ENCODE data around the gene CABYR.
A peak's percentile ranks its signal among the peaks of the same experiment; 100 is the strongest.
"Not testable (repeated sequence)": the region's sequence is repeated elsewhere in the genome, so short reads cannot be mapped to it uniquely, and the experiment has no call there.

The CABYR gene

DNA sequence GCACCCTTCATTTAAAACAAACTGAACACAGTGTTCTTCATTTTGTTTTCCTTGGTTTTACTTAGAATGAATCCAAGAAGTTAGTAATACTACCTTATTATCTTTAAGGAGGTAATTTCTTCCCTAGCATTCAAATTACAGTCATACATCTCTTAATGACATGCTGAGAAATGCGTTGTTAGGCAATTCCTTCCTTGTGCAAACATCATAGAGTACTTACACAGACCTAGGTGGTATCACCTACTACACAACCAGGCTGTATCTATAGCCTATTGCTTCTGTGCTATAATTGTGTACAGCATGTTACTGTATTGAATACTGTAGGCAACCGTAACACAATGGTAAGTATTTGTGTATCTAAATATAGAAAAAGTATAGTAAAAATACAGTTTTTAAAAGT is 8.4 kb upstream of the CABYR start:
- peak; percentile 27 for DNase-seq

DNA sequence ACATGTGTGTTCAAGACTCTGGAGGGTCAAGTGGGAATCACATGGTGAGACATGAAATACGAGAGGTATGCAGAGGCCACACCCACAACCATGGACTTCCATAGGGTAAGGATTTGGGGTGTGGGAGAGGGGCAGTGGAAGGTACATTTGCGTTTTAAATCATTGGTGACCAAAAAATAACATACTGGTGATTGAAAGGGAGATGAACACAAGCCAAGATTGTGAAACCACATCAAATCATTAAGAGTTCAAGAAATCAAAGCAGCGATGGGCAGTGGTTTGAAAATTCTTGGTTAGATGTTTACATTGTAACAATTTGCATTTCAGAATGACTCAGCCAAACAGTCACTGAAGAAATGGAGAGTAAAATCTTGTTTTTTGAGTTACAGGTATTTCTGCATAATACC is 1.9 kb upstream of the CABYR start:
- DNase-seq = no peak

DNA sequence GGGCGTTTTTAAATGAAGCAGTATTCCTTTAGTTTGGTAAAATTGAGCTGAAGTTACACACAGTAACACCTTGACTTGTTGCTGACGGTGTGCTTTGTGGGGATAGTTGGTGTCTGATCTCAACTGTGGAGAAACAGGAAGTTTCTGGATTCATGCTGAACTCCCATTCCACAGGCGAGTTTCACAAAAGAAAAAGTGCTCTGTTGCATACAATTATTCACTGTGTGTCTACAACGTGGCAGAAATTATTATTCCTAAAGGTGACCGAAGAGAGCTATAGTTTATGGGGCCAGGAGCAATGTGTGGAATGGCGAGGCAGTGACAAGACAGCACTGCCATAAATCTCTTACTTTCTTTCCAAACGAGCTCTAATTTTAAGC is 463 bp upstream of the CABYR start:
- no peak for DNase-seq

DNA sequence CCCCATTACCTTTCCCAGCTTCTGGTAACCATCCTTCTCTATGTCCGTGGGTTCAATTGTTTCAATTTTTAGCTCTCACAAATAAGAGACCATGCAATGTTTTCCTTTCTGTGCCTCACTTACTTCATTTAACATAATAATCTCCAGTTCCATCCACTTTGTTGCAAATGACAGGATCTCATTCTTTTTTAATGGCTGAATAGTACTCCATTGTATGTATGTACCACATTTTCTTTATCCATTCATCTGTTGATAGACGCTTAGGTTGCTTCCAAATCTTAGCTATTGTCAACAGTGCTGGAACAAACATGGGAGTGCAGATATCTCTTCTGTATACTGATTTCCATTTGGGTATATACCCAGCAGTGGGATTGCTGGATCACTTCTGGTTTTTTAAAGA is 1.8 kb downstream of the CABYR start:
- DNase-seq = no peak

DNA sequence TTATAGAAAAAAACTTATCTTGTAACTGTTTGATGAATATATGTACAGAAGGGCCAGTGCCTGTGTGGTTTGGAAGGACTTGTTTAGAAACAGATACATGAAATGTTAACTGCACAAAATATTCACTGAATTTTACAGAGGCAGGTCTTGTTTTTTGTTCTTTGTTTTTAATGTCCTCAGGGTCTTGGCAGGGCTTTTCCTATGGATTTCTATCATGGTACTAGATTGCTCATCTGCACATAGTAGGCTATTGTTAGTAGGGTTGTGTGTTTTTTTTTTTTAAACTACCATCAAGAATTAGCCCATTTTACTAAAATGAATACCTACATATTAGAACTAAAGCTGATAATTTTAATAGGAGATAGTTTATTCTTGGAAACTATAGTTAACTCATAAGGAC is 3.5 kb downstream of the CABYR start:
- no peak for DNase-seq

DNA sequence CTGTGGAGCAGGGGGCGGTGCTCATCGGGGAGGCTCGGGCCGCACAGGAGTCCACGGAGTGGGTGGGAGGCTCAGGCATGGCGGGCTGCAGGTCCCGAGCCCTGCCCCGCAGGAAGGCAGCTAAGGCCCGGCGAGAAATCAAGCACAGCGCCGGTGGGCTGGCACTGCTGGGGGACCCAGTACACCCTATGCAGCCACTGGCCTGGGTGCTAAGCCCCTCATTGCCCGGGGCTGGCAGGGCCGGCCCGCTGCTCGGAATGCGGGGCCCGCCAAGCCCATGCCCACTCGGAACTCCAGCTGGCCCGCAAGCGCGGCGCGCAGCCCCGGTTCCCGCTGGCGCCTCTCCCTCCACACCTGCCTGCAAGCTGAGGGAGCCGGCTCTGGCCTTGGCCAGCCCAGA is 10.7 kb downstream of the CABYR start:
- DNase-seq = not testable (repeated sequence)

DNA sequence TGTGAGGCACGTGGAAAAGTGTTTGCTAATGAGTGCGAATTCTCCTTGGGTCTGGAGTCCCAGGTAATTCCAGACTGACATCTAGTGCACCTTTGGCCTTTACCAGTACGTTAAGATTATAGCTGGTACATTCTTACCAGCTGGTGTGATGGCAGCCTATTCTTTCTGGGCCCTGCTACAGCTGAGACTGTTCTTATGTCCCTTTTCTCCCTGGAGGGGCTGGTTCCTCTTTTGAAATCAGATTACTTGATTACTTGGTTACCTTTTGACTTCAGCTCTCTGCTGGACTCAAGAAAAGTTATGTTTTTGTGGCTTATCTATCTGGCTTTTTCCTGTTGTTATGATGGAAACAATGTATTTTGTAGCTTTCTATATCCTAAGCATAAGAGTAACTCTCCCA is 14.5 kb downstream of the CABYR start:
- DNase-seq = no peak

DNA sequence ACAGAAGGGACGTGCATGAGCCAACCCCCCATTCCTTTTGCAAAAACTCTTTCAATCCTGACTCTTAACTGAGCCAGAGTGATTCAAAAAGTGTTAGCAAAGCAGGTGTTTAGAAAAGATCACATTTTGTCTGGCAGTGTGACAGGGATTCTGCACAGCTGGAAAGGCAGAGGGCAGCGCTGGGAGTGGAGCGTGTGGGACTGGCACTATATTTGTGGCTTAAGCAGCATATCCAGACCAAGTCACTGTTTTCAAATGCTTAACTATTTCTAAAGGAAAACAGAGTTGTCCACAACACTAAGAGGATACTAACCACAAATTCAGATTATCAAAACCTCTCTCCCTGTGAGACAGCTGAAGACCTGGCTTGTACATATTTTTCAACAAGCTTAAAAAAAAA is 19.0 kb downstream of the CABYR start:
- no peak for DNase-seq

DNA sequence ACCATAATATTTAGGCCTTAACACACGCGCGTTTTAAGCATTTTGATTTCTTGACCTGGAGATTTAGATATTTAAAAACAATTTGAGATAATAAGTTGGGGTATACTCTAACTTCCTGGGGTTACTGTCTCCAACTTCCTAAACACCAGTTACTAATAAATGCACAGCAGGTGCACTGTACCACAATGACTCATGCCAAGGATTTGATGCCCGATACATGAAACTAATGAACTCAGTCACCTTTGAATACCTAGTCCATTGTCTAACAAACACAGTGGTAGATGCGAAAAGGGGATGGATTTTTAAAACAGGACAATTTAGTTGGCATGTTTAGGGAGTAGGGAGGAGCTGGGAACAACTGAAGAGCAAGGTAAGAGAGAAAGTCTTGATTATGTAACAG is 21.2 kb downstream of the CABYR start:
- DNase-seq = no peak

DNA sequence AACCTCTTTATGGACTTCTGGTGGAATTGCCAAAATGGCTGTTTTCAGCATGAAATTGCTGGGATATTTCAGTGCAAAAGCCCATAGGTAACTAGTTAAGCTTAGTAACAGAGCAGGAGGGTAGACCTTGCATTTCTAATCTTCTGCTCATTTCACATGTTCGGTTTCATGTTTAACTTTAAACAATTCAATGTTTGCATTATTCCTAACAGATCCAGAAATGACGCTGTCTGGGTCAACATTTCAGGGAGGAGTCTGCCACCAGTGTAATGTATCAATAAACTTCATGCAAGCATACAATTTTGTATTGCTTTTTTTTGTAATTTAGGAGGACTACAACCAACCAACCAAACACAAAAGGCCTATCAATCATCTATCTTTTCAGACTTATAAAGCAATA is 22.4 kb downstream of the CABYR start:
- no peak for DNase-seq

DNA sequence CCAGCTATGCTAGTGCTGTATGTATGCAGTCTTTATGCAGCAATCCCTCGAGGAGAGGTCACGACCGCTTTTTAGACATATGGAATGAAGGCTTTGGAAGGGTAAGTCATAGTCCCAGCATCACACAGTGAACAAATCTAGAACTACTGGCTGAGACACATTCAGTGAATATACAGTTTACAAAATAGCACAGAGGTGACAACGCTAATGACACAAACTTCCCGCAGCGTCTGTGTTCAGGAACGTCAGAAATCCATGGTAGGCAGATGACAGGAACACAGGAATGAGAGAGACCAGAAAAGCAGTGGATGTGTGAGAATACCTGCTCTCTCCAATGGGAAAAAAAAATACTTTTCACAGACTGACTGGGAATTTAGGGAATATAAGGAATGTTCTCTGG is 29.6 kb downstream of the CABYR start:
- DNase-seq = no peak

DNA sequence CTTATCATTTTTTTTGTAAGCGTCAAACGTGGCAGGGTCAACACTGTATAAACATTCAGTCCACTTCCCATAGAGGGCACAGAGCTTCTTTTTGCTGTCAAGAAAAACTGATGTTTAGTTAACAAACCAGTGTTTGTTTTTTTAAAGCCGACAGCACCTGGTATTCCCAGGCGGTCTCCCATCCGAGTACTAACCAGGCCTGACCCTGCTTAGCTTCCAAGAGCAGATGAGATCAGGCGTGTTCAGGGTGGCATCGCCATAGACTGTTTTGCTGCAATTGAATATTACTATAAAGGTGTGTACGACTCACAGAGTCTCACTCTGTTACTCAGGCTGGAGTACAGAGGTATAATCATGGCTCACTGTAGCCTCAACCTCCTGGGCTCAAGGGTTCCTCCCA is 31.5 kb downstream of the CABYR start:
- DNase-seq = no peak

DNA sequence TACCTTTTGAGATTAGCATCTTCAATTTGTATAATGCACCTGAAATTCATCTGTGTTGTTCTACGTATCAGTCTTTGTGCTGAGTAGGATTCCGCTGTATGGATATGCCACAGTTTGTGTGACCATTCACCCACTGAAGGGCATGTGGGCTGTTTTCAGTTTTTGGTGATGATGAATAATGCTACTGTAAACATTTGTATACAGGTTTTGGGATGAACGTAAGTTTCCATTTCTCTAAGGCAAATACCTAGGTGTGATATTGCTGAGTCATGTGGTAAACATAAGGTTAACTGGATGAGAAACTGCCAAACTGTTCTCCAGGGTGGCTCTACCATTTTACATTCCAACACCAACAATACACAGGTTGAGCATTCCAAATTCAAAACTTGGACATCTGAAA is 35.1 kb downstream of the CABYR start:
- no peak for DNase-seq

DNA sequence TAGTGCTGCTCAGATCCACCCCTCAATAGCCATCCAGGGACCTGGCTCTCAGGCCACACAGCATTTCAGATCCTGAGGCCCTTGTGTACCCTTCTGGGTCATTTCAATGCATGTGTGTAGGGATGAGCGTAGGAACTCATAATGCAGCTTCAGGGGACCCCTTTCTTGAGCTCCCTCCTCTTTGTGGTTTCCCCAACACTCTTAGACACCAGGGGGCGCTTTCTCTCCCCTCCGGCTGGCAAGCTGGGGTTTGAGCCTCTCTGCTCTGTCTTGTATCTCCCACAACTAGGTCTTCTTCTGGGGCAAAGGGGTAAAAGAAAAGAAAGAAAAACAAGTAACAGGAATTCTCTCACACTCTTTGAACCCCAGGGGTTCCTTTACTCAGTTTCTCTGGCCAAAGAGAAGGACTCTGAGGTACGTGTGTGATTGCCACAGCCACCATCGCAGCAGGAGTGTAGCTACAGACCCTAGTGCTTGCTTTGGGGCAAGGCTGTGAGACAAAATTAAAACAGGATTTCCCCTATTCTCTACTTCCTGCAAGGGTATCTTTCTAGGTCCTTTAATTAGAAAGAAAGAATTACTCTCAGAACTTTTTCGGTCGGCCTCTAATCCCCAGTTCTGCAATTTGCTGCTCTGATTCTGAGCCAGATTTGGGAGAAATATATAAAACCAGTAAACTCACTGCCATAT is 38.0 kb downstream of the CABYR start:
- DNase-seq = peak; percentile 43

DNA sequence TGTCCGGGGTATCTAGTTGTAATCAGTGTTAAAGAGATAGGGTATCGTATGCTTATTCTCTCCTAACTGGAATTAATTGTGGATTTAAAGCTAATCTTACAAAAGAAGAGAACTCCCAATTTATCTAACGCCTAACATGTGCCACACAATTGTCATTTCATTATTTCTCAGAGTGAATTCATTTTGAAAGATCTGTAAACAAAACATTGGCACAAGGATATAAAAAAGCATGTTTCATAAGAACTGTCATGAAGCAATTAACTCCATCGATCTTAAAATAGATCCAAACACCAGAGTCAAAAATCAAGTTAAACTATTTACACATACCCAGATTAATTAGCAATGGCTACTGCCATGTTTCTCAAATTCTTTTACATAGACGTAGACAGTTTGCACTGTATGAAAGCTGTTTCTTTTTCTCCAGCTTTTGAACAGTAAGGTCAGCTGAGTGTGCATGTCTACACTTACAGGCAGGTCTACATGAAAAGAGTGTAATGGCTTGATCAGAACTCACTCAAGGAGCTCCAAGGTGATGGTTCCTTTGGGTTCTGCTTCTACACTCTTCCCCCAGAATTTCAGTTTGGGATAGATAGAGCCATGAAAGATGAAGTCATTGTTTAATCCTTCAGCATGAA is 38.8 kb downstream of the CABYR start:
- DNase-seq = no peak

DNA sequence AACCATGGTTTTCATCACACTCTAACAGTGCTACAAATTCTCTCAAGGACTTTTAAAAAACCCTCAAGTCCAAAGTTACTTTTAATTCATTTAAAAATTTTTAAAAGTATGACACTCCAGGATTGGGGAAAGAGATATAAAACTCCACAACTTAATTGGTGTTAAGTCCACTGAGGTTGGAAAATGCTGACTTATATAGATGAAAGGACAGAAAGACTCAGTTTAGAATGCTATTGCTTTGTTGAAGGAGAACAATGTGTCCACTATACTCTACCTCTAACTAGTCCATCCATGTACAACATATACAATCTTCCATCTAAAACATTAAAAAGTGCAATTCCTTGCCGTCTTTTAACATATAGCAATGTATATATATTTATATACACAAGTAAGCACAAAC is 41.2 kb downstream of the CABYR start:
- DNase-seq = no peak

DNA sequence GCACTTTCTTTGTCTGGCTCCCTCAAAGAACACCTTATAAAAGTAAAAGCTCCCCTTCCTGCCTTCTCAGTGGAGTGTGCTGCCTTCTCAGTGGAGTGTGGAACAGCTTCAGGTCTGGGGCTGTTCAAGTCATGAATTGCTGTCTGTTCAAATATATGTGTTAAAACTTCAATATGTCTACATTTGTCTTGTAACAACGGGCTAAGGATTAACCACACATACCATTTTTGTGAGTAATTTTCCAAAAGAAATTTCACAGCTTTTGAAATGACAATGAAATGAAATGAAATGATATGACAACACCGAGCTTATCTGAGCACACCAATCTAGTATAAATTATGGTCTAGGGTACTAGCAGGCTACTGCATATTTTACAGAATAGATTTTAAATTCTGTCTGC is 42.9 kb downstream of the CABYR start:
- DNase-seq = no peak

DNA sequence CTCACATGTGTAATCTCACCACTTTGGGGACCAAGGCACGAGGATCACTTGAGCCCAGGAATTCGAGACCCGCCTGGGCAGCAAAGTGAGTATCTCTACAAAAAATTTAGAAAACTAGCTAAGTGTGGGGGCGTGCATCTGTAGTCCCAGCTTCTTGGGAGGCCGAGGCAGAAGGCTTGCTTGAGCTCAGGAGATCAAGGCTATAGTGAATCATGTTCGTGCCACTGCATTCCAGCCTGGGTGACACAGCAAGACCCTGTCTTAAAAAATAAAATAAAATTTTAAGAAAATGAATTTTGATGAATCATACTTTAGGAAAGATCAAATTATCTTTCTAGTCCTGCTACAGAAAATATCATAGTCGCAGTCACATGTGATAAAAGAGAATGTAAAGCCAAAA is 46.9 kb downstream of the CABYR start:
- no peak for DNase-seq

DNA sequence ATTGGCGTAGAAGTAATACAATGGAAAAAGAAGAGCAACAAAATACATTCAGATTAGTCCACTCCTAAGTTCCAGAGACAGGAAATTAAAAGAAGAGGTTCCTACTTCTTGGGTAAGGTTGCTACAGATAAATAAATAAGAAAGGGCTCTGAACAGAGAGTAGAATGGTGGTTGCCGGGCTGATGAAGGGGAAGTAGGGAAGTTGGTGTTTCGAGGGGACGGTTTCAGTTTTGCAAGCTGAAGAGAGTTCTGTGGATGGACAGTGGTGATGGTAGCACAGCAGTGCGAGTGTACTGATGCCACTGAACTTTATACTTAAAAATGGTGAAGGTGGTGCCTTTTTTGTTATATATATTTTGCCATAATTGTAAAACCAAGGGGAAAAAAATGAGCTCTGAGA is 48.2 kb downstream of the CABYR start:
- DNase-seq = no peak

DNA sequence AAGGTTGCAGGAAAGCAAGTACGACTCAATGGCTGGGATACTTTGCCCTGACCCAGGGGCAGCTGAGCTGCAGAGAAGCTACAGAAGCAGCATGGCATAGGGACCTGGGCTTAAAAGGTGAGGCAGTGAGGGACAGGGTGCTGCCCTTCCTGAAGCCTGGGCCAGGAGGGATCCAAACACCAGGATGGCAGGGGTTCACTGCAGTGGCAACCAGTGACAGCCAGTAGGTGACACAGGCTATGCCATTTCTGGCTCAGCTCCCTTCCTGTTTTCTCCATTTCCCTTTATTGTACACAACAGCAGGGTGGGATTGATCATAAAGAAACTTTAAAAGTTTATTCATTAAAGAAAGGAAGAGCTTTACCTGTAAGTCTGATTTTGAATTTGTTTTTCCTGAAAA is 48.8 kb downstream of the CABYR start:
- no peak for DNase-seq

DNA sequence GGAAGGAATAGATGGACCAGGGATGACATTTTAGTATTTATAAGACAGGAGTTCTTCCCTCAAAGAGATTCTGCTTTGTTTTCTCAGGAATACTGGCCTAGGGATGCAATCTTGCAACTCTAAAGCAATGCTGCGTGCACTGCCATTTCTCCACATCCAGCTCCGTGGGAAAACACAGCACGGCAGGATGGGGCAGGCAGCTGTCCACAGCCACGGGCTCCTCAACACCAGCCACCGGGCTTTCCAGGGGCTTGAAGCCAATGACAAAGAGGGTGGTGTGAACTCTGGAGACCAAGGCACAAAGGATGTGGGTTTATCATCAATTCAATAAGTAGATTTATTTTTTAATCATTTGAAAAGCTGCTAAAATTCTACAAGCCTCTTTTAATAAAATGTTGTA is 49.3 kb downstream of the CABYR start:
- no peak for DNase-seq

DNA sequence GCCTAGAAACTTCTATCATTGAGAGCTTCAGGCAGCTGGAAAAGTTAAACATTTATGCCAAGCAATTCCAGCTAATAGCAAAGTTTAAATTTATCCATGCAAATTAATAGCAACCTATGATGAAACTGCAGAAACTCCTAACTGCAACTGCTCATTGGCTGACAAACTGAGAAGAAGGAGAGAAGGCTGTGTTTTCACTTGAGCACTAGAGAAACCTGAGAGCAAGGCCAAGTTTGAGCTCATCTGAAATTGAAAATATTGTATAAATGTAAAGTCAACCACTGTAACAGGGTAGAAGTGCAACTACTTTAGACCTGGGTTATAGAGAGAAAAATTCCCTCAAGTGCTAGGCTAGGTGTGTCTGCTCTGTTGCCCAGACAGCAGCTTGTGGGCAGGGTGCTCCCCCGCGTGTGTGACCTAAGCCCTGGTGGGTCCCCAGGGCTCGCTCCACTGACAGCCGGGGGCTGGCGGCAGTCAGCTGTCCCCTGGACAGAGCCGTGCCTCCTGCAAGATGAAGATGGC is 50.2 kb downstream of the CABYR start:
- no peak for DNase-seq

DNA sequence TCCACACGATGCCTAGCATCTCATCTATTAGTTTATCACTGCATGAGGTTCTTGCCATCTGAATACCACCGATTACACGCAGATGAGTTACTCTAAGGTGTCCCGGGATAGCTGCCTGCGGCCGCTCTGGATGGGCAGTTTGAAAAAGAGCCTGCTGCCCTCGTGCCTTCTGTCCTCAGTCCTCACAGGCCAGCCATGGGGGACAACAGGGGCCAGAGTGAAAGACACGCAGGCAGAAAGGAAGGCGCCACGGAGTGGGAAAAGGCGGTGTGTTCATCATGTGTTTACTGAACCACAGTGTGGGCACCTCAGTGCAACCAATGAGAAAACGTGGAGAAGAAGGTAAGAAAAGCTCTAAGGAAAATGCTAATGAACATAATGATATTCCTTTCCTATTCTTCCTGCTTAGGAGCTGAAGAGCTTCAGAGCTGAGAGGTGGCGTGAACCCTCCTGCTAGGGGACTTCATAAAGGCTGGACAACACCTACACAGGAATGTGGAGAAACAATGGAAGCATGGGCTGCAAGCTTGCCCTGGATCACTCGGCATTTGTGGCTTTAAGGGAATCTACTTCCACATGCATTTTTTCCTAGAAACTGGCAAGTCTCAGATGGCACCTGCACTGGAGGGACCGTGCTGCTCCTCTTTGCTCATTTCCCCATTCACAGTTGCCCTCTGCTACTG is 50.9 kb downstream of the CABYR start:
- DNase-seq = no peak

DNA sequence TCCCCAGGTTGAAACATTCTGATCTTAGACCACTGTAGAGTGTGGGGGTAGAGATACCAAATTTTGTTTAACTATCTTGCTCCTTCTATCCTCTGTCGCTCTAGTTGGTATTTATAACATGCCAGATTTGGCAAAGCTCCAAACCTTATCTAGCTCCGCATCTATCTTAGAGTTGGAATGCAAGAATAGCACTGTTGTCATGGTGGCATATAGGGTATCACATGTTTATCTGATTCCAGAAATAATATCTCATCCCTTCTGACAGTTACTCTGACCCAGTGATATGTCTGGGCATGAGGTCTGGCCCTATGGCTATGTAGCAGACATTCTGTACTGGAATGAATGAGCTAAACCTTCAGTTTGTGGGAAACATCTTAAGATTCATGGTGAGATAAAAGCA is 51.7 kb downstream of the CABYR start:
- no peak for DNase-seq
